A549 treated with RU486 at 1 μM for 4 hours (cell line): Measurements from ENCODE around the gene MRAS. TPM values are rescaled to one million over a fixed set of nuclear protein-coding genes. Genes with fewer than 3 reads are reported as not detected.

ENCODE experiments used
- total RNA-seq: library from RNA; stranded (reverse); fragments of 200-300 nt; extraction: Qiagen RNA extraction; gene quantifications from 5 replicates; pipeline ENCODE4 v1.2.3, GENCODE V29; 2022; ENCODE audit warnings: low read depth

Gene MRAS
- total RNA-seq: 7.1 to 12.2 TPM (median 8.5 TPM) in 5 replicates

DNA sequence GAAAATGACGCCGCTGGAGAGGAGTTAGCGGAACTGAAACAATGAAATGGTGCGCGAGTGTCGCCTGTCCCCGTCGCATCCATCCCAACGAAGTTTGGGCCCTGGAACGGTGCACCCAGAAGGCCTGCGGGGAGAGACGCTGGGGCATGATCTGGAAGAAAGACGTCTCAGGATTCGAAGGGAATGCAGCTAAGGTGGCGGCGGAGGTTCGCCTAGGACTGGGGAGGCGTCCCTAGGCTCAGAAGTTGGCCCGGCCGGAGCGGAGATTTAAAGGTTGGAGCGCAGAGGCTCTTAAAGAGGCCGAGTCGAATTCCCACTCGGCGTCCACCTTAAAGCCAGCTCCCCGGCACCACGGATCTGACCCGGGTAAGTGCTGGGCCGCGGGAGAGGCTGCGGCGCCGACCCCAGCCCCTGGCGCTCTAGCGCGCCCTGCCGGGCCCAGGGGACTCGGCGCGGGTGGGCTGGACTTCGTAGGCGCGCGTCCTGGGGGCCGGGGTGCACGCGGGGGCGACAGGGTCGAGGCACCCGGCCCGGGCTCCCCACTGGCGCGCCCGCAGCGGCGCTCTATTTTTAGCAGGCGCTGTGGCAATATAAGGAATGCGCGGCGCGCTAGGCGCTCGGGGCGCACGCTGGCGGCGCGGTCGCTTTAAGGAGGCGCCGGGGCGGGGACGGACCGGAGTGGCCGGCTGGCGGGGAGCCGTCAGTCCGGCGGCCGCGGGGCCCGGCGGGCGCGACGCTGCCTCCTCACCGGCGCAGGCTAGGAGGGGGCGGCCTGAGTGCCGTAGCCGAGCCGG is at the start of gene MRAS:
Gene MRAS, plus strand, starts transcription at position 620 of the 794 bp plus-strand sequence. CDS start 24,305 bp downstream, outside the sequence.

DNA sequence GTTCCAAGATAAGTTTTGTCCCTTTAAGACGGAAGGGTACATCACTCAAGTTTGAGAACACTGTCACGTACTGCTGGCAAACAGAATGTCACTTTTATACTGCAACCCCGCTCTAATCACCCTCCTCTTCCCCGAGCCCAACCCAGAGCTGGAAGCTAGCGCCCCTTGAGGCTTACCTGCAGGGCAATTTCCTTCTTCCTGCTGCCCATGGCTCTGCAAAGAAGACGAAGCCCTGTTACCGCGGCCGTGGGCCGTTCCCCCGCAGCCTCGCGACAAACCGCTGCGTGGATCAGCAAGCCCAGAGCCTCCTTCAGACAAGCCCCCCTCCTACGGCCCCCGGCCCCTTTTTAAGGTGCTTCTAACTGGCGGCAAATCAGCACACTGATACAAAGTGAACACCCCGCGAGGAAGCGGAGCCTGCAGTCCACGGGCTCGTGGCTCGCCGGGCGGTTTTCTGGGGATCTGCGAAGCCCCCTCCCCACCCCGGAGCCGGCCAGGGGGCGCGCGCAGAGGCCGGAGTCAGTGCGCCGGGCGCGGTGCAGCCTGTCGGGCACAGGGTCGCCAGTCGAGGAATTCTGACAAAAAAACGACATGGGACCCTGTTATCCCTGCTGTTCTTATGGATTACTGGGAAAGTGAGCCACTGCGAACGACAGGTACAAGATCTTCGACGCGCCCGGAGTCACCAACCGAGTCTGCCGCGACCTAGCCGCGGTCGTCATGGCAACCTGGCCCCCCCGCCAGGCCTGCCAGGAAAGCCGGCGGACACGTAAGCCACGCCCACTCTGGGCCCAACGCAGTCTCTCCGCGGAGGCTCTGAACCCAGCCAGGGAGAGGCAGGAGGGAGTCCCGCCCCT is 19.0 kb upstream of the MRAS start, which contains the start of gene NME9:
Gene NME9, minus strand, starts transcription at position 725 of the 857 bp plus-strand sequence. Its CDS starts 516 bp downstream, at position 209.

DNA sequence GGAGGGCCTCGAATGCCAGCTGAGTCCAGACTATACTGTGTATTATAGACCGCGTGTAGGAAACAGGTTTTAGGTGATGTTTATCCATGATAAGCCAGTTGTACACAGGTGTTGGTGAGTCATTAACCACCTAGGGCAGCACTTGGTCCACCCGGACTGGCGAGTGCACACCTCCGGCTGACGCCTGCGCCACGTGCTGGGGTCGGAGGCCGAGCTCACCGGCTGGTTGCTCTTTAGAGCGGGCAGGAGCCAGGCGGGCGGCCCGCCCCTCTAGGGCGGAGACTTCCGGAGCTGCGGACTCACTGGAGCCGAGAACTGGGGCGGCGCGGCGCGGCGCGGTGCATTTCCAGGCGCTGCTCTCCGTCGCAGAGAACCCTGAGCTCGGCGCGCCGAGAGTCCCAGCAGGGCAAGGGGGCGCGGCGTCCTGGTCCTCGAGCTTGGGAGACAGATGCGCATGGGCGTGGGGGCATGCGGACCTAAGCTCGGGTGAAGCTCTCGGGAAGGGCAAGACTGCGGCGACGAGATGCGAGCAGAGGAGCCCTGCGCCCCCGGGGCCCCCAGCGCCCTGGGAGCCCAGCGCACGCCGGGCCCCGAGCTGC is 86.0 kb downstream of the MRAS start, which contains the start of gene ESYT3:
Gene ESYT3, plus strand, starts transcription at position 341 of the 599 bp plus-strand sequence. Its CDS starts 183 bp downstream, at position 524.

Other genes with a start within 250 kb of the MRAS start
- 4.9 to 7.8 TPM (median 6.5 TPM) in 5 replicates for gene DZIP1L, start 233.0 kb upstream of the MRAS start, total RNA-seq
- not detected in 5 replicates for gene A4GNT, start 216.2 kb upstream of the MRAS start, total RNA-seq
- 8.5 to 13.5 TPM (median 12.4 TPM) in 5 replicates for gene DBR1, start 173.7 kb upstream of the MRAS start, total RNA-seq
- gene ARMC8, start 161.3 kb upstream of the MRAS start, total RNA-seq: 25.7 to 29.0 TPM (median 26.9 TPM) in 5 replicates
- gene NME9, start 18.7 kb upstream of the MRAS start, total RNA-seq: not detected in 5 replicates
- gene ESYT3, start 86.0 kb downstream of the MRAS start, total RNA-seq: 0.57 to 0.88 TPM (median 0.76 TPM) in 5 replicates
- 2.7 to 9.2 TPM (median 6.5 TPM) in 5 replicates for gene CEP70, start 245.7 kb downstream of the MRAS start, total RNA-seq